ENCODE results near the gene DLG2.
"Not testable (repeated sequence)": the region's sequence is repeated elsewhere in the genome, so short reads cannot be mapped to it uniquely, and the experiment has no call there.

The DLG2 gene

GRCh38 chr11:84412862-84413261, 1214.3 kb downstream of the DLG2 start:
- no peak for DNase-seq

DNA sequence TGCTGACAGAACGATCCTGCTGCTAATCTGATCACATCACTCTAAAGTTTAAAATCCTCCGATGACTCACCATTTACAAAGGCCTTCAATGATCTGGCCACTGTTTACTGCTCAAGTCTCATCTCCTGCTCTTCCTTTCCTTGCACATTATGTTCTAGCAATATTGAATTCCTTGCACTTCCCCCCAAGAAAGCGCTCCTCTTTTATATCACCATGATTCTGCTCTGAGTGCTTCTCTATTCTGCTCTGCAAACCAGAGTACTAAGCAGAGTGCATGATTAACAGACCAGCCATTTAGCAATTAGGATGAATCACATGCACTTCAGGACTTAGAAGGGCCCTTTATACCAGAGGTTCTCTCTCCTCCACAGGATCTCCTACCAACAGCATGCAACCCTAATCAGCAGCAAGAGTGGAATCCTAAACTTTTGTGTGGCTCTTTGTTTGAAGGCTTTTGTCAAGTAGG, 1218.2 kb downstream of the DLG2 start:
- DNase-seq: no peak

- DNase-seq: no peak
These were observed 1220.1 kb downstream of the DLG2 start for GRCh38 chr11:84407091-84407490.

GRCh38 chr11:84398017-84398626, 1229.0 kb downstream of the DLG2 start:
- no peak for DNase-seq

DNA sequence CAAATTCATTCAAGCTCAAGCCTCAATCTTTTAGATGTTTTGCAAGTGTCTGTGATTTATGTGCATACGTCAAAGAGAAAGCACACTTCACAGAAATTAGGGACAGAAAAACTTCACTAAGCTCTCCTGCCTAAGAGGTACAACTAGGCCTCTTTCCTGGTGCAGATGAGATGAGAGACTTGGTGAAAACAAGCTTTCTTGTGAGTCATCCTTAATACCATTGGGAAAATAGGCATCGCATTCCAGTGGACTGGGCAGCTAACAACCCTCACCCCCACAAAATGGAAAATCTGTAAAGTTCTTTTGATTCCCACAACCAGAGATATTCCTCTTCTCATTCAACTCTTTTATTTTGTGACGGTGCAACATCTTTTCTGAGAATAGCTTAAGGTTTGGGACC, 1230.6 kb downstream of the DLG2 start:
- no peak for DNase-seq

DNA sequence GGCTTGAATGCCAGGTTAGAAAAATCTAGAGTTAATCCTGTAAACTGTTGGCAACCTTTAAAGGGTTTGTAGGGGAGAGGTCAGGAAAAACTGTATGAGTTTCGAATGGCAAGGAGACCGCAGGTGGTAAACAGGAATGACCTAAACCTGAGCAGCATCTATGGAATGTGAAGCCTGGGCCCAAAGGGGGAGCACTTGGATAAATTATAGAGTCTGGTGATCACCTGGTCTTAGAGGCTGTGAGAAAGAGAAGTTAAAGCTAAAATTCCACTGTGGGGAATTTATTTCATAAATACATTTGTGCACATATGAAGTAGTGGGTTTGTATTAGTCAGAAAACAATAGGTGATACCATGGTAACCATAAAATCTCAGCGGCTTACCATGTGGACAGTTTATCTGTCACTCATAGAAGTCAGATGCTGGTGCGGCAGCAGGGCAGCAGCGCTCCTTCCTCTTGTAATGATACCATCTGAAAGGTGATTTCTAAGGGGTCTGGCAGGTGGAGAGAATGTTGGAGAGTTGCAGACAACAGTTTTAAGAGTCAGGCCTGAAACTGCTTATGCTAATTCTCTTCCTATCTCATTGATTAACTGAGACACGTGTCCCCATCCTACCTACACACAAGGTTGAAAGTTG, 1236.6 kb downstream of the DLG2 start:
- no peak for DNase-seq

- no peak for DNase-seq
These were observed 1237.4 kb downstream of the DLG2 start for GRCh38 chr11:84389696-84390095.

GRCh38 chr11:84384731-84385130, 1242.4 kb downstream of the DLG2 start:
- DNase-seq: peak; percentile 44

DNA sequence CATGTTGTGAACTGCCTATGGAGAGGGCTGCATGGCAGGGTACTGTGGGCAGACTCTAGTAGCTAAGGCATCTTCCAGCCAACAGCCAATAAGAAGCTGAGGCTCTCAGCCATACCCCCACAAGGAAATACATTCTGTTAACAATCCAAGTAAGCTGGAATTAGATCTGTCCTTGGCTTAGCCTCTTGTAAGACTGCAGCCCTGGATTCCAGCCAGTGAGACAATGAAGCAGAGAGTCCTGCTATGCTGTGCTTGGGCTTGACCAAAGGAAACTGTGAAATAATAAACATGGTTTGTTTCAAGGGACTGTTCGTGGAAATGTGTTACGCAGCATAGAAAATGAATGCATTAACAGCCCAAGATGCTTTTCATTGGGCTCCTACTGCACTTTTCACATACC, 1243.6 kb downstream of the DLG2 start:
- no peak for DNase-seq

DNA sequence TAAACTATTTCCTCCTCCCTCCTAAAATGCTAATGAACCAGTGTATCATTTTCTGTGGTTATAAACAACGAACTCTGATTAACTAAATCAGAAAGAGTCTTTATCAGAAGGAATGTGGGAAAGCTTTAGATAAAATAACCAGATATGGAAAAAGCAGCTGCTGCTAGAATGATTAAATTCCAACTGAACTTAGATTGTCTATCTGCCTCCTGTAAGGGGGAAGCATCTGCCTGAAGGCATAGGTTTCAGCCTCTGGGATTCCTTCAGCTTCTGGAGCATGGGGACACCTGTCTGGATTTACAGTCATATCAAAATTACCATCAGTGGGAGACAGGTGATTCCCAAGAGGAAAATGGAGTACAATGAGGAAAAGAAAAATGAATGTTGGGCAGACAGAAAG, 1245.5 kb downstream of the DLG2 start:
- DNase-seq: no peak

DNA sequence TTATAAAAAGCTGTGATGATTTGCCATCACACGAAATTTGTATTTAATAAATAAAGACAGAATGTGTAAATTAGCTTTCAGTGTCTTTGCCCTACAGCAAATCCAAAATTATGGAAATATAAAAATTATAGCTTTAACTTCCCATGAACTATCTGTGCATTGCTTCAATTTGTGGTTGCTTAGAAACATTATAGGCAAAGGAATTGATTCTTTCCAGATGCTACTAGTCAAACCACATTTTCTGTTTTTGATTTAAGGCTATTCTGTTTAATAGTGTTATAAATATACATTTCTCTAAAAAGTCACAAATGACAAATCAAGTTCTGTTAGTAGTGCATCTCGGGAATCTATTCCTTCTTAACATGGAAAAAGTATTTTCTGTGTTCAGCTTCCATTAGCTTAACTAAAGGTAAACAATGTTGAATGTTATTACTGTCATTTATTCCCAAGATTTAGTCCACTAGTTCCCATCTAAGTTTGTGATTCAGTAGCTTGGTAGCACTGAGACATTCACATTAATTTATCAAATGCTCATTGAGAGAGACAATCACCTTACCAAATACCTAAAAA, 1254.7 kb downstream of the DLG2 start:
- DNase-seq: no peak

DNA sequence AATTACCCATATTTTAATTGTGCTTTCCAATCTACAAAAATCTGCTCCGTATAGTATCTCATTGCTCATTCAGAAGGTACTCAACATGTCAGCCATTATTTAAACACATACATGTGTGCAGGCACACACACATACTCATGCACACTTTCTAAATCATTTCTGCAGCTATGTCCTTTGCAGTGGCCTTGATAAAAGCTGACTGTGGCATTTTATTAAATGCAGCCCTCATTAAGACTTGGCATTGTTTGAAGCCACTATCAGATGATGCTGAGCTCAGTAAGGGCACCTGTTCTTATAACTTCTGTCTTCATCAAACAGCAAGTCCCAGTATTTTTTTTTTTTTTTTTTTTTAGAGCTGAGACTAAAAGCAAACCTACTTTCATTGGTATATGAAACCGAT, 1269.1 kb downstream of the DLG2 start:
- no peak for DNase-seq

GRCh38 chr11:84355911-84356310, 1271.2 kb downstream of the DLG2 start:
- DNase-seq: no peak

DNA sequence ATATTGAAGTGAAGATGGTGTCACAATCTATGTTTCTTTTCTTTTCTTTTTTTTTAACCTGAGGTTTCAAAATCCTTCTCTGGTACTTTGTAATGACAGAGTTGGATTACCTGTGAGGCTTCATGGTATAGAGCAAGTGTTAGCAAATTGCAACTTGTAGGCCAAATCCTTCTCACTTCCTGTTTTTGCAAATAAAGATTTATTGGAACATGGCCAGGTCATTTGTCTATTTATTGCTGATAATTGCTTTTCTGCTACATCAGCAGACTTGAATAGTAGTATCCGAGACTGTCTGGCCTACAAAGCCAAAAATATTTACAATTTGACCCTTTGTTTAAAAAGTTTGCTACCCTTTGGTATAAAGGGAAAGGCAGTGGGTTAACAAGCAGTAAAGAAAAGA, 1281.5 kb downstream of the DLG2 start:
- DNase-seq: no peak

DNA sequence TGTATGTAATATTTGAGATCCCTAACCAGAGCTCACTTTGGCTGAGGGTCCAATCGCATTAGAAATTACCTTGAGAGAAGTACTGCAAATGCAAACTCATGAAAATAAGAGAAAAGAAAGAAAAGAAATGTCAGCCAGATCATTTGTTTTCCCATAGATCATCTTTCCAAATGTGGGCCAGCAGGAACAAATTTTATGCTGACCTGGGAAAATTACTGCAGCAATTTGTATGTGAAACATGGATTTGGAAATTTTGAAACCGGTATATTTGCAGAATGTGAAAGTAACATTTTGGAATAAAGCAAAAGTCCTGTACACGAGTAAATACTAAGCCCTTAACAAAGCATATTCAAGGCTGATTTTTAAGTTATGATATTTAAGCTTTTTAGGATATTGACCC, 1282.1 kb downstream of the DLG2 start:
- no peak for DNase-seq

GRCh38 chr11:84339796-84340195, 1287.3 kb downstream of the DLG2 start:
- no peak for DNase-seq

GRCh38 chr11:84333221-84333620, 1293.9 kb downstream of the DLG2 start:
- no peak for DNase-seq

DNA sequence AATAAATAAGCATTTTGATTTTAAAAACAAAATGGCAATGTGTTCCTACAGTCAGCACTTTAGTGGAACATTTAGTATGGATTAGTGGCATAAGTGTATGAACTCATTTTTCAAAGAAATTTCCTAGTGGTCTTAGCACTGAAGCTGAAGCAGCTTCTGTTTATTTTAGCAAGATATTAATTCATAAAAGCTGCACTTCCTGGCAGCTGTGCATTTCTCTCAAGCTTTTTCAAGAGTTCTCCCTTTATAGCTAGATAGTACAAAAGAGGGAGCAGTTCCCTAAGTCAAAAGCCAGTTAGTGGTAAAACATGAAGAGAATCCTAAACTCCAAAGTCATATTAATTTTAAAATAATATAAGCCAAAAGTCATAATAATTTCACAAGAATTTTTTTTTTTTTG, 1304.9 kb downstream of the DLG2 start:
- DNase-seq: no peak

DNA sequence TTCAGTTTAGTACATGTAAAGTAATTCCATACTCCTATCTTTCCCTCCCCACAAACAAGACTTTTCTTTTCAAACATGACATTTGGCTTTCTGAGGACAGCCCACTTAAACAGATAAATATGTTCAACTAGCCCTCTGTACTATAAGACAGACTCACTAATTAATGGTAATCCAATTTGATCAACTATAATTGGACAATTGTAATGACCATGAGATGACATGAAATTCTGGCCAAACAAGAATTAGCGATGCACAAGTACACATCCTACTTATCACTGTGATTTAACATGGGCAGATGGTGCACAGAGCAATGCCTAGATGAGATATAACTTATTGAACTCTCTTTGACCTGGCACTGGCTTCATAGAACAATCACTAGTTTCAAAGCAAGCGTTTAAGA, 1307.3 kb downstream of the DLG2 start:
- no peak for DNase-seq

- no peak for DNase-seq
These were observed 1310.1 kb downstream of the DLG2 start for GRCh38 chr11:84316866-84317555.

DNA sequence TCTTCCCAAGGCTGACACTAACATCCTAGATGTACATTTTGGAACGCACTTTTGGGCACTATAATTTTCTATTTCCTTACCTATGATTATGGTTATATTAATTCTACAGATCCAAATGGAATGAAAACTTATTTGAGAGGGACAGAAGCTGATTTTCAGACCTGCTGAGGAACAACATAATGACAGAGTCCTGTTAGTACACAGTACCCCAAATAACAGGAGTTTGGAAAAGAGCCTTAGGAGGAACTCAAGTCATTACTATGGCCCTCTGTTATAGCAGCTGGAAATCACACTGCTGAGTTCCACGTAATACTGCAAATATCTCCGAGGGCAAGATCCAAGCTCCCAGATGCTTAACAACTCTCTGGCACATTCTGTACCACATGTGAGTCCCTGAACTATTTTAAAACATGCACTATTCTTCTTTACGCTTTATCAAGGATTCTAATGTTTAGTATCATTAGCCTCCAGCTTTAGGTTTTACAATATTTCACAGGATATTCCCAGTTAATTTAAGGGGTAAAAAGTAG, 1313.2 kb downstream of the DLG2 start:
- DNase-seq: no peak

DNA sequence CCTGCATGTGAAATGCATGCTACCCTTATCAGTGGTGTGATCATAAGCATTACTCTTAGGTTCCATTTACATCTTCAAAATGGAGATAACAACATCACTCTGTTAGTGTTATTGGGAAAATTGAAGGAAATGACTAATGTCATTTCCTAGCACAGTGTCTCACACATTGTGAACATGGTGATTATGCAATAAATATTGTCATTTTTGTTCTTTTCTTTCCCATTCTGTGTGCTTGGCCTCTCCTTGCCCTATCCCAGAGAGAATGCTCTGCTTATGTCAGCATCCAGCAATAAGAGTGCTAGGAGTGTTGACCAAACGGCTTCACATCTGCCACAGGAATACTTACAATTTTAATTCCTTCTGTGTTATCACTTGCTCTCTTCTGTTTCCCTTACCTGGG, 1316.9 kb downstream of the DLG2 start:
- no peak for DNase-seq

- not testable (repeated sequence) for DNase-seq
These were observed 1318.7 kb downstream of the DLG2 start for GRCh38 chr11:84308491-84308890.

- no peak for DNase-seq
These were observed 1327.1 kb downstream of the DLG2 start for GRCh38 chr11:84300092-84300491.
